Thymus (tissue), 11 donors: Measurements from ENCODE around the gene RSRC2. TPM values are rescaled to one million over a fixed set of nuclear protein-coding genes. Genes with fewer than 3 reads are reported as not detected.
"Not testable (repeated sequence)": the region's sequence is repeated elsewhere in the genome, so short reads cannot be mapped to it uniquely, and the experiment has no call there.

Source experiments
- DNase-seq, 9 donors: peaks; one replicate each; pipeline ENCODE4 v3.0.0-alpha.2; 2013; ENCODE audit warnings: low spot score in 9 of 9, low read depth in 6 of 9, missing footprints in 1 of 9
- H3K27ac ChIP-seq, 2 donors: one replicate each; pipeline ENCODE4 v1.5.1; 2013; ENCODE audit warnings: control low read depth in 1 of 2, low read depth in 1 of 2, low read length in 1 of 2, mild to moderate bottlenecking in 1 of 2, moderate library complexity in 1 of 2
- H3K27me3 ChIP-seq, 2 donors: one replicate each; pipeline ENCODE4 v1.5.1; 2013; ENCODE audit warnings: low read length in 1 of 2; ENCODE audit not compliant: control insufficient read depth in 2 of 2, insufficient read depth in 1 of 2
- H3K36me3 ChIP-seq, 2 donors: one replicate each; pipeline ENCODE4 v1.5.1; 2013; ENCODE audit warnings: low read length in 1 of 2, mild to moderate bottlenecking in 1 of 2, moderate library complexity in 1 of 2; ENCODE audit not compliant: control insufficient read depth in 2 of 2, insufficient read depth in 2 of 2
- H3K4me1 ChIP-seq, 2 donors: one replicate each; pipeline ENCODE4 v1.5.1; 2013; ENCODE audit warnings: low read length in 2 of 2; ENCODE audit not compliant: control insufficient read depth in 2 of 2, insufficient read depth in 2 of 2
- H3K4me3 ChIP-seq, 2 donors: one replicate each; pipeline ENCODE4 v1.5.1; 2013; ENCODE audit warnings: low read length in 2 of 2, control low read depth in 1 of 2, mild to moderate bottlenecking in 1 of 2
- H3K9me3 ChIP-seq, 2 donors: one replicate each; pipeline ENCODE4 v1.5.1; 2013; ENCODE audit warnings: low read length in 1 of 2, mild to moderate bottlenecking in 1 of 2; ENCODE audit not compliant: control insufficient read depth in 2 of 2, insufficient read depth in 1 of 2
- WGBS: extraction: QIAGEN DNeasy Blood & Tissue Kit; methylation state at CpG from one replicate; pipeline ENCODE4 v1.1.7; 2013; 5-methylcytosine and 5-hydroxymethylcytosine counted together
- polyA plus RNA-seq: library from polyadenylated mRNA; stranded (reverse); fragments of 200-250 nt; gene quantifications from one replicate; pipeline ENCODE4 v1.2.3, GENCODE V29; 2013
- total RNA-seq: library from RNA; stranded (reverse); fragments of 120-200 nt; gene quantifications from one replicate; pipeline ENCODE4 v1.2.4, GENCODE V29; 2013
- donor health status: healthy.

The RSRC2 gene
- total and polyA plus RNA-seq, 2 donors, result 75.5 to 112 TPM

GRCh38 chr12:122464317-122465042, 62.3 kb downstream of the RSRC2 start:
- 97% methylated on average over 17 of the region's 17 CpGs for WGBS
- not testable (repeated sequence) for H3K4me3 ChIP-seq, DNase-seq, H3K36me3 ChIP-seq, H3K9me3 ChIP-seq, H3K27me3 ChIP-seq, H3K4me1 ChIP-seq, H3K27ac ChIP-seq

DNA sequence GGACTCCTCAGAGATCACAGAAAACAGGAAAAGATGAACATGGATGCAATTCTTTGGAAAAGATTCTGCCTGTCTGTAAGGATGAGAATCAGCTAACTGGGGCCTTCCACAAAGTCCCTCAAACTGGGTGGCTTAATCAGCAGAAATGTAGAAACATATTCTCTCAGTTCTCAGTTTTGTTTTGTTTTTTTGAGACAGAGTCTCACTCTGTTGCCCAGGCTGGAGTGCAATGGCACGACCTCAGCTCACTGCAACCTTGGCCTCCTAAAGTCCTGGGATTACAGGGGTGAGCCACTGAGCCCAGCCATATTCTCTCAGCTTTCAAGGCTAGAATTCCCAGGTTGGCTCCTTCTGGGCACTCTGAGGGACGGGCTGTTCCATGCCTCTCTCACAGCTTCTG, 66.1 kb downstream of the RSRC2 start:
- H3K9me3 ChIP-seq, result peaks cover 0 to 1% of the 10 kb centered on the region in 2 donors
- H3K27ac ChIP-seq, result no peak overlapping the region
- no peaks in the 10 kb centered on the region for H3K27me3 ChIP-seq
- WGBS, result 96% methylated on average over 2 of the region's 2 CpGs
- H3K4me1 ChIP-seq, result no peaks in the 10 kb centered on the region
- no peaks in the 10 kb centered on the region for H3K36me3 ChIP-seq
- H3K4me3 ChIP-seq, result no peak overlapping the region
- no peak for DNase-seq

DNA sequence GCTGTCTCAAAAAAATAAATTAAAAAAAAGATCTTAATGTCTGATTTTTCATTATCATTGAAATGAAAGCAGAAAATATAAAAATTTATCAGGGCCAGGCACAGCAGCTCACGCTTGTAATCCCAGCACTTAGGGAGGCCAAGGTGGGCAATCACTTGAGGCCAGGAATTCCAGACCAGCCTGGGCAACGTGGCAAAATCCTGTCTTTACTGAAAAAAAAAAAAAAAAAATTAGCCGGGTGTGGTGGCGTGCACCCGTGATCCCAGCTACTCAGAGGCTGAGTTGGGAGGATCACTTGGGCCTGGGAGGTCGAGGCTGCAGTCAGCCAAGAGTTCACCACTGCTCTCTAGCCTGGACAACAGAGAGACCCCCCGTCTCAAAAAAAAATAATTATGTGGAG, 66.7 kb downstream of the RSRC2 start:
- no peak for DNase-seq
- Histone ChIP-seq H3K36me3 (no peaks in the 10 kb centered on the region), H3K27me3 (no peaks in the 10 kb centered on the region), H3K27ac (no peak overlapping the region), H3K9me3 (peaks cover 0 to 1% of the 10 kb centered on the region in 2 donors), H3K4me3 (no peak overlapping the region), H3K4me1 (no peaks in the 10 kb centered on the region)
- 97% methylated on average over 7 of the region's 7 CpGs for WGBS

GRCh38 chr12:122459211-122459610, 67.5 kb downstream of the RSRC2 start:
- DNase-seq, result no peak
- 97% methylated on average over 2 of the region's 2 CpGs for WGBS
- H3K4me3 ChIP-seq, result no peak overlapping the region

GRCh38 chr12:122458105-122459035, 68.4 kb downstream of the RSRC2 start:
- no peaks in the 10 kb centered on the region for H3K36me3 ChIP-seq
- 98% methylated on average over 17 of the region's 17 CpGs for WGBS
- no peak overlapping the region for H3K27ac ChIP-seq
- no peak for DNase-seq
- H3K27me3 ChIP-seq, result no peaks in the 10 kb centered on the region
- no peak overlapping the region for H3K4me3 ChIP-seq
- H3K4me1 ChIP-seq, result peaks cover 7 to 9% of the 10 kb centered on the region in 2 donors
- H3K9me3 ChIP-seq, result peaks cover 1 to 4% of the 10 kb centered on the region in 2 donors

More at GRCh38 chr12:122459211-122459610, 67.5 kb downstream of the RSRC2 start:
- Histone ChIP-seq H3K27me3 (no peaks in the 10 kb centered on the region), H3K9me3 (peaks cover 0 to 1% of the 10 kb centered on the region in 2 donors), H3K27ac (no peak overlapping the region), H3K36me3 (no peaks in the 10 kb centered on the region), H3K4me1 (peaks cover 0 to 1% of the 10 kb centered on the region in 2 donors)

GRCh38 chr12:122457627-122458026, 69.1 kb downstream of the RSRC2 start:
- H3K27me3 ChIP-seq, result no peaks in the 10 kb centered on the region
- DNase-seq, result no peak
- H3K9me3 ChIP-seq, result peaks cover 1 to 5% of the 10 kb centered on the region in 2 donors
- no peaks in the 10 kb centered on the region for H3K36me3 ChIP-seq
- 95% methylated on average over 2 of the region's 2 CpGs for WGBS
- peaks cover 7 to 15% of the 10 kb centered on the region in 2 donors for H3K4me1 ChIP-seq
- H3K27ac ChIP-seq, result no peak overlapping the region
- H3K4me3 ChIP-seq, result no peak overlapping the region

- Histone ChIP-seq H3K9me3 (peaks cover 0 to 5% of the 10 kb centered on the region in 2 donors), H3K36me3 (no peaks in the 10 kb centered on the region), H3K27me3 (no peaks in the 10 kb centered on the region), H3K4me1 (peaks cover 7 to 18% of the 10 kb centered on the region in 2 donors), H3K27ac (no peak overlapping the region), H3K4me3 (no peak overlapping the region)
- no peak for DNase-seq
- 65% methylated on average over 6 of the region's 6 CpGs for WGBS
Measured at GRCh38 chr12:122454739-122455138, 72.0 kb downstream of the RSRC2 start.

GRCh38 chr12:122454250-122454721, 72.5 kb downstream of the RSRC2 start:
- no peaks in the 10 kb centered on the region for H3K36me3 ChIP-seq
- H3K9me3 ChIP-seq, result peaks cover 0 to 5% of the 10 kb centered on the region in 2 donors
- no peaks in the 10 kb centered on the region for H3K27me3 ChIP-seq
- 91% methylated on average over 12 of the region's 12 CpGs for WGBS
- H3K27ac ChIP-seq, result no peak overlapping the region
- peaks cover 7 to 18% of the 10 kb centered on the region in 2 donors for H3K4me1 ChIP-seq
- no peak for DNase-seq
- H3K4me3 ChIP-seq, result no peak overlapping the region
